Hepatocyte (in vitro differentiated cells): ENCODE data around the gene GET3.

Experiments
- EZH2 ChIP-seq: fragments of 200-600 bp; sonication (generic); IDR thresholded peaks from 2 replicates; pipeline ENCODE4 v1.6.1; 2016; ENCODE audit warnings: antibody characterized with exemption, mild to moderate bottlenecking, borderline replicate concordance
- EZH2phosphoT487 ChIP-seq: fragments of 200-600 bp; sonication (generic); IDR thresholded peaks from one replicate; pipeline ENCODE4 v1.6.1; 2018; ENCODE audit warnings: antibody characterized with exemption, mild to moderate bottlenecking, low read depth, moderate library complexity; ENCODE audit not compliant: unreplicated experiment, severe bottlenecking
- TF ChIP-seq, protein P1 (sequence below): fragments of 200-600 bp; sonication (generic); IDR thresholded peaks from 2 replicates; pipeline ENCODE4 v1.5.1; 2016; ENCODE audit warnings: antibody characterized with exemption, mild to moderate bottlenecking; ENCODE audit not compliant: poor library complexity

DNA sequence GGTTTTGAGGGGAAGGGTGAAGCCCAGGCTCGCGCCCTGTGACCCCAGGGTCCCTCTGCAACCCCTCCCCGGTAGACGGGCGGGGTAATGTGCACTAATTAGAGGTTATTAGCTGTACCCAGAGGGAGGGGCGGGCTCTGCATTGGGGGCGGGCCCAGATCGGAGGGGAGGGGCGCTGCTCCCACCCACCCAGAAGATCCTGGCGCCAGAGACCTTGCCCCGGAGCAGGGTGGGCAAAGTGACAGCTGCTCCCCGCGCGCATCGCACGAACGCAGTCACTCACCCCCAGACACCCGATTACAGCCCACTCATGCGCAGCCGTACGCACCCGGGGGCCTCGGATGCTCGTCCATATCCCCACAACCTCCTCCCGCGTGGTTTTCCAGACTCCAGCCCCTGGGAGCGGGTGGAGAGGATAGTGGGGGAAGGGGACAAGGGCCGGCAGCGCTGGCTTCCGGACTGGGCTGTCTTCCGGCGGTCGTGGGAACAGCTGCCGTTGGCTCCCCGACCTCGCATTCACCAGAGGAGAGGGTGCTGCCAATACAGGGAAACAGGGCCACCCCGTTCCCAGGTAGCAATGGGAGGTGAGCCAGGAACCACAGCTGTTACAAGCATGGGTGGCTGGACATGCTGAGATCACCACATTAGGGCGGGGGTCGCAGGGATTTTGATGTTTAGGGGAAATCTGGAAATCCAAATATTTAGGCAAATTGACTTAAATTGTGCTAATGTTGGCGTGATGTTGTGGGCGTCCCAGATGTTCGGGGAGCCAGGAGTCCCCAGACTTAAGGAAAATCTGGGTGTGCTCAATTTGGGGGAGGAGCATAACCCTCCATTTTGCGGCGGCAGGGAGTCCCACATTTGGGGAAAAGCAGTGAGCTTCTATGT lies 41.0 kb downstream of the GET3 start:
- TF ChIP-seq, protein P1, sequence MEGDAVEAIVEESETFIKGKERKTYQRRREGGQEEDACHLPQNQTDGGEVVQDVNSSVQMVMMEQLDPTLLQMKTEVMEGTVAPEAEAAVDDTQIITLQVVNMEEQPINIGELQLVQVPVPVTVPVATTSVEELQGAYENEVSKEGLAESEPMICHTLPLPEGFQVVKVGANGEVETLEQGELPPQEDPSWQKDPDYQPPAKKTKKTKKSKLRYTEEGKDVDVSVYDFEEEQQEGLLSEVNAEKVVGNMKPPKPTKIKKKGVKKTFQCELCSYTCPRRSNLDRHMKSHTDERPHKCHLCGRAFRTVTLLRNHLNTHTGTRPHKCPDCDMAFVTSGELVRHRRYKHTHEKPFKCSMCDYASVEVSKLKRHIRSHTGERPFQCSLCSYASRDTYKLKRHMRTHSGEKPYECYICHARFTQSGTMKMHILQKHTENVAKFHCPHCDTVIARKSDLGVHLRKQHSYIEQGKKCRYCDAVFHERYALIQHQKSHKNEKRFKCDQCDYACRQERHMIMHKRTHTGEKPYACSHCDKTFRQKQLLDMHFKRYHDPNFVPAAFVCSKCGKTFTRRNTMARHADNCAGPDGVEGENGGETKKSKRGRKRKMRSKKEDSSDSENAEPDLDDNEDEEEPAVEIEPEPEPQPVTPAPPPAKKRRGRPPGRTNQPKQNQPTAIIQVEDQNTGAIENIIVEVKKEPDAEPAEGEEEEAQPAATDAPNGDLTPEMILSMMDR: no peak
- TF ChIP-seq EZH2 (no peak), EZH2phosphoT487 (no peak)
